22Rv1 (cell line): Measurements from ENCODE around the gene ALKBH7.

Source experiments
- H3K27ac ChIP-seq: fragments of 450-650 bp; 2 replicates; pipeline ENCODE4 v1.5.1; 2017
- CTCF ChIP-seq: fragments of 450-650 bp; IDR thresholded peaks from 2 replicates; pipeline ENCODE4 v1.5.1; 2017; ENCODE audit warnings: mild to moderate bottlenecking
- ZFX ChIP-seq: fragments of 450-650 bp; IDR thresholded peaks from 2 replicates; pipeline ENCODE4 v1.6.1; 2017; ENCODE audit warnings: antibody characterized with exemption, borderline replicate concordance

The ALKBH7 gene

GRCh38 chr19:6373813-6374108 is 1.2 kb downstream of the ALKBH7 start:
- TF ChIP-seq CTCF (no peak), ZFX (no peak)
- H3K27ac ChIP-seq: peak overlapping the region; percentile 97

GRCh38 chr19:6374161-6374709 is 1.6 kb downstream of the ALKBH7 start:
- no peak for TF ChIP-seq ZFX
- no peak for TF ChIP-seq CTCF
- peak overlapping the region; percentile 97 for H3K27ac ChIP-seq

- TF ChIP-seq CTCF: no peak
- TF ChIP-seq ZFX: no peak
- H3K27ac ChIP-seq: no peak overlapping the region
Observed at GRCh38 chr19:6374711-6375410, 2.3 kb downstream of the ALKBH7 start.

- TF ChIP-seq CTCF (no peak), ZFX (no peak)
- H3K27ac ChIP-seq: no peak within 1 kb of the TSS
Observed at GRCh38 chr19:6375411-6376010, 2.9 kb downstream of the ALKBH7 start, which contains the start of gene PSPN. Gene PSPN (minus strand): TSS chr19:6375933. CDS start chr19:6375849, 84 bp downstream.

GRCh38 chr19:6376512-6377190 is 4.1 kb downstream of the ALKBH7 start:
- H3K27ac ChIP-seq: no peak overlapping the region
- TF ChIP-seq CTCF (no peak), ZFX (no peak)

- TF ChIP-seq ZFX (no peak), CTCF (no peak)
- no peak overlapping the region for H3K27ac ChIP-seq
Observed at GRCh38 chr19:6378041-6378440, 5.4 kb downstream of the ALKBH7 start.

GRCh38 chr19:6378486-6378885 is 5.9 kb downstream of the ALKBH7 start:
- TF ChIP-seq CTCF: no peak
- no peak for TF ChIP-seq ZFX
- H3K27ac ChIP-seq: no peak overlapping the region
